Stimulated activated CD8-positive, alpha-beta memory T cell treated with anti-CD3 and anti-CD28 coated beads, Interleukin-12 subunit alpha, Interleukin-12 subunit beta, amount 100 ng/mL, for 24 hours (primary cell): ENCODE results near the gene GOLGA6L25.
"Not testable (repeated sequence)": the region's sequence is repeated elsewhere in the genome, so short reads cannot be mapped to it uniquely, and the experiment has no call there.

Experiments
- DNase-seq: peaks from one replicate; pipeline ENCODE4 v3.0.0-alpha.2; 2020; ENCODE audit errors: extremely low read depth

The GOLGA6L25 gene

GRCh38 chr15:28553268-28553667, at the start of gene GOLGA6L25:
Gene GOLGA6L25, plus strand, starts transcription at chr15:28553568. Its CDS starts 61 bp downstream, at chr15:28553629.
- not testable (repeated sequence) for DNase-seq

- DNase-seq, result not testable (repeated sequence)
Measured at GRCh38 chr15:28508217-28508889, 45.0 kb upstream of the GOLGA6L25 start.

DNA sequence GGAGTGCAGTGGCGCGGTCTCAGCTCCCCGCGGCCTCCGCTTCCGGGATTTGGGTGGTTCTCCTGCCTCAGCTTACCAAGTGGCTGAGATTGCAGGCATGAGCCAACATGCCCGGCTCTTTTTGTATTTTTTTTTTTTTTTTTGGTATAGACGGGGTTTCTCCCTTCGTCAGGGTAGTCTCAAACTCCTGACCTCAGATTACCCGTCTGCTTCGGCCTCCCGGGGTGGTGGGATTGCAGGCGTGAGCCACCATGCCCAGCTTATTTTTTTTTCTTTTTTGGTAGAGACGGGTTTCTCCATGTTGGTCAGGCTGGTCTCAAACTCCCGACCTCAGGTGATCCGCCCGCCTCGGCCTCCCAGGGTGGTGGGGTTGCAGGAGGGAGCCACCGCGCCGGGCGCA, 39.2 kb upstream of the GOLGA6L25 start:
- DNase-seq, result not testable (repeated sequence)

GRCh38 chr15:28515208-28515607, 38.2 kb upstream of the GOLGA6L25 start:
- not testable (repeated sequence) for DNase-seq

GRCh38 chr15:28532954-28533353, 20.4 kb upstream of the GOLGA6L25 start, which contains the start of gene GOLGA8G:
Gene GOLGA8G, minus strand, starts transcription at chr15:28532971. Its CDS starts 62 bp downstream, at chr15:28532909.
- not testable (repeated sequence) for DNase-seq

DNA sequence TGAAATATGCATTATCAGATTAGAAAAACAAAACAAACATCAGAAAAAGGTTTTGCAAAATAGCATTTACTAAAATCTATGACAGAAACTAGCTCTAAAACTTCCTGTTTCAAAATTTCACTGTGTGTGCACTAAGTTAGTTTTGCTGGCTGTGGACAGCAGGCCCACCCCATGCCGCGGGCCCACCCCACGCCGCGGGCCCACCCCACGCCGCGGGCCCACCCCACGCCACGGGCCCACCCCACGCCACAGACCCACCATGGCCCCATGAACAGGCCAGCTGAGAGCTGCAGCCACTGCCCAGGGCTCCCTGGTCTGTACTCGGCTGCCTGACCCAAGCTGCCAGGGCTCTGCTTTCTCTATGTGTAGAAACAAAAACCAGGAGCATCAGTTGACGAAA, 20.0 kb downstream of the GOLGA6L25 start:
- DNase-seq, result not testable (repeated sequence)

DNA sequence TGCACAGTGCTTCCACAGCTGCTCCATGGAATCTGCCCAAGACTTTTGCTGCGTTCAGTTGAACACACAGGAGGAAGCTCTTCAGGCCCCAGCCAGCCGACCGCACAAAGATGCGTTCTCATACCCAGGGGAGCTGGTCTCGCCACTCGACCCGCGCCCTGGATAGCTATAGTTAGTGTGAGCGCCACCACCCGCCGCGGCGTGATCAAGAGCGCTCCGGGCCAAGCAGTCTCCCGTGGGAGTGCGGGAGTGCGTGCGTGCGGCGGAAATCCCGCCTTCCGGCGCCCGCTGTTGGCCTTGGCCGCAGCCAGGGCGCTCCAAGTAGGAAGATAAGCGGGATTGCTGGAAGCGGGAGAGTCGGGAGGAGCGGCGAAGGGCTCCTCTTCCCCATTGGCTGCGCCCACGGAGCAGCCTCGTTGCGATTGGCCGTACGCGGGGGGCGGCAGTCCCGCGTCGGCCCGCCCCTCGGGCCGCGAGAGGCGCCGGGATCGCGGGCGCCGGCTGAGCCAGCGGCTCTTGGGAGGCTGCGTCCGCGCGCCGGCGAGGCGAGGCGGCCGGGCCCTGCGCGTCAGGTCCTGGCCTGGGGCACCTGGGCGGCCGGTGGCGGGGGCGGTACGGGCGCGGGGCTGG, 35.7 kb downstream of the GOLGA6L25 start:
- not testable (repeated sequence) for DNase-seq

DNA sequence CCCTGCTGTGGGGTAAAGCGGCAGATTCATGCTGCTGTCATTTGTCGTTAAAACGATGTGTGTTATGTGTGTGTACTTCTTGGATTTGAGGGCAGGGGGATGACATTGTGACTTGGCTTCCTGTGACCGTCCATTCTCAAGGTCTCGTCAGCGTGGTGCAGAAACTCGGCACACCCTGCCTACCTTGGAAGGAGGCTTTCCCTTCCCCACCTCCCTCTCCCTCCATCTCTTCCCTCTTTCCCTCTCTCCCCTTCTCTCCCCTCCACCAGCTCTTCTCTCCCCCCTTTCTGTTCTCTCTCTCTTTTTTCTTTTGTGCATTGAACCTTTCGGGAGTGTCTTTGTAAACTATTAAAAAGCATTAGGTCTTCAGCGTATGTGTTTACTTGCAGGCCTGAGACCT, 36.4 kb downstream of the GOLGA6L25 start:
- not testable (repeated sequence) for DNase-seq

DNA sequence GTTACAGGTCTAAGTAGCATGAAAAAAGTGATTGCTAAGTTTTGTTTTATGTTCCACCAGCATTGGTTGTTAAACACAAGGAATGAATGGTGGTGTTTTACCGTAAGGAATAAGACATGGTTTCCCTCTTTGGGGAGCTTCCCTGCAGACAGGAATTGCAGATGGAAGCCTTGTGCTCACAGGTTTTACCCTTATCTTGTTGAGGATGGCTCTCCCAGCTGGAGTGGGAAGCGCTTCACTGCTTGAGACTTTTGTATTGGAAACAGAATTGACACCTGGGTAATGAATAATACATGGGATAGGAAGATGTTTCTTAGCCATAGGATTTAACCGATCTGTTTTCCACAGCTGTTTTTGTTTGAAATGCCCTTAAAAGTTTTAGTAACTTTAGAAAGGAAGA, 39.0 kb downstream of the GOLGA6L25 start:
- DNase-seq, result not testable (repeated sequence)

- not testable (repeated sequence) for DNase-seq
Measured at GRCh38 chr15:28593424-28594129, 40.2 kb downstream of the GOLGA6L25 start.

GRCh38 chr15:28597471-28597870, 44.1 kb downstream of the GOLGA6L25 start:
- not testable (repeated sequence) for DNase-seq

- not testable (repeated sequence) for DNase-seq
Measured at GRCh38 chr15:28598209-28598608, 44.8 kb downstream of the GOLGA6L25 start.

DNA sequence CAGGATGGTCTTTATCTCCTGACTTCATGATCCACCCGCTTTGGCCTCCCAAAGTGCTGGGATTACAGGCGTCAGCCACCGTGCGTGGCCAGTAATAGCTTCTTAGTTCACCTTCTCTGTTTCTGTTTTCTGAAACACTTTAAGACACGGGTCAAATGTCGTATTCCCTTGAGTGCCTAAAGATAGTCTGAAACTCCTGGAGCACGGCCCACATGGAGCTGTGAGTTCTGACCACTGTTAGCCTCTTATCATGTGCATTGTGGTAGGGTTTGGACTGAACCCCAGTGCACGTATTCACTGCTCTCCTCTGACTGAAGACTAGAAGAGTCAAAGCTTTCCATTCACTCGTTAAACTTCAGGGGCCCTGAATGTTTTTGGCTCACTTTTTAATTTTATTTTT, 48.8 kb downstream of the GOLGA6L25 start:
- DNase-seq, result not testable (repeated sequence)
